Amniotic stem cell (primary cell): Measurements from ENCODE around the gene KLHL25.

ENCODE experiments used
- DNase-seq: peaks from one replicate; lab custom pipeline; 2025; lab: John Stamatoyannopoulos, UW

The KLHL25 gene

DNA sequence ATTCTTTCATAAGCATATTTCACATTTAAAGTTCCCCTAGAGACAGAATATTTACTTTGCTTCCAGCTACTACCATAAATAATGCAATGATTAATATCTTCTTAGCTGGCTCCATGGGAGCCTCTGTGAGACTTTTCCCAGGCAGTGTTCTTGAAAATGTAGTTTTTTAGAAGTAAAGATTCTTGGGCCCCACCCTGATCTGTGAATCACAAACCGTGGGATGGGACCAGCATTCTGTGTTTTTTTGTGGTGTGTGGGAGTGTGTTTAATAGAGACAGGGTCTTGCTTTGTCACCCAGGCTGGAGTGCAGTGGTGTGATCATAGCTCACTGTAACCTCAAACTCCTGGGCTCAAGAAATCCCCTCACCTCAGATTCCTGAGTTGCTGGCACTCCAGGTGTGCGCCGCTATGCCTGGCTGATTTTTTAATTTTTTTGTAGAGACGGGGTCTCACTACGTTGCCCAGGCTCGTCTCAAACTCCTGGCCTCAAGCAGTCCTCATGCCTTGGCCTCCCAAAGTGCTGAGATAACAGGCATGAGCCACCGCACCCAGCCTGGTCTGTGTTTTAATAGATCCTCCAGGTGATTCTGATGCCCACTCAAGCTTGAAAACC is 83.0 kb downstream of the KLHL25 start:
- no peak for DNase-seq

GRCh38 chr15:85710340-85710842 is 84.3 kb downstream of the KLHL25 start:
- no peak for DNase-seq
